ENCODE data around the gene FUZ.

Gene FUZ

DNA sequence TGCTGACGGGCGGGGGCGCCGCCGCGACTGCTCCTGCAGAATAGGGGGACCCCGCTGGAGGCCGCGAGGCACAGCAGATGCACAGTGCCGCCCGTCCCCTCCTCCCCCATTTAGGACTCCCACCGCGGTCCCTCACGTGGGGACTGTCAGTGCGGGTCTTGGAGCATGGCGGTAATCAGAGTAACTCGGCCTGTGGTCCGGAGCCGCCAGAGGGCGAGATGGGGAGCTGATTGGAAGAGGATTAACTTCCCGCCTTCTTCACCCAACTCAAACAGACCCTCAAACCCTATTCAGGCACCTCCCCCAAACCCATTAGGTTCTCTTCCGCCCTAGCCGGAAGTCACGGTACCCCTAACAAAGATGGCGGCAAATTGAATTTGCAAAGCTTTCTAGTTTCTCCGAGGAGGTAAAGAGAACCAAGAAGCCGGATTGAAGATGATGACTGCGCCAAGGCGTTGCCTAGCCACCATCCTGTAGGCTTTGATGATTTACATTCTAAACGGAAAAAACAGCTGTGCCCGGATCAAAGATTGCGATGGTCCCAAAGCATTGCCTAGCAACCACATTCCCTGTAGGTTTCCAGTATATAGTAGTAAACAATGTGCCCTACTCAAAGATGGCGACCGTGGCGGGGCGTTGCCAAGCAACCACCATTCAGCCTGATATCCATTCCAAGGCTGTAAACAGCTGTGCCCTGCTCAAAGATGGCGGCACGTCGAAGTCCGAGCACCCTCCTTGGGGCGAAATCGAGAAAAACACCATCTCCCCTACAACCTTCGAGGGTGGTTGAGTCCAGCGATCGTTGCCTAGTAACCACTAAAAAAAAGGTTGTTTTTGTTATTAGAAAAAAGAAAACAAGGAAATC, at the start of gene FUZ:
TSS of gene FUZ (minus strand) at position 296 of the 865 bp plus-strand sequence. CDS start at position 110, 186 bp downstream.
- DNase-seq = peak; percentile 95

DNA sequence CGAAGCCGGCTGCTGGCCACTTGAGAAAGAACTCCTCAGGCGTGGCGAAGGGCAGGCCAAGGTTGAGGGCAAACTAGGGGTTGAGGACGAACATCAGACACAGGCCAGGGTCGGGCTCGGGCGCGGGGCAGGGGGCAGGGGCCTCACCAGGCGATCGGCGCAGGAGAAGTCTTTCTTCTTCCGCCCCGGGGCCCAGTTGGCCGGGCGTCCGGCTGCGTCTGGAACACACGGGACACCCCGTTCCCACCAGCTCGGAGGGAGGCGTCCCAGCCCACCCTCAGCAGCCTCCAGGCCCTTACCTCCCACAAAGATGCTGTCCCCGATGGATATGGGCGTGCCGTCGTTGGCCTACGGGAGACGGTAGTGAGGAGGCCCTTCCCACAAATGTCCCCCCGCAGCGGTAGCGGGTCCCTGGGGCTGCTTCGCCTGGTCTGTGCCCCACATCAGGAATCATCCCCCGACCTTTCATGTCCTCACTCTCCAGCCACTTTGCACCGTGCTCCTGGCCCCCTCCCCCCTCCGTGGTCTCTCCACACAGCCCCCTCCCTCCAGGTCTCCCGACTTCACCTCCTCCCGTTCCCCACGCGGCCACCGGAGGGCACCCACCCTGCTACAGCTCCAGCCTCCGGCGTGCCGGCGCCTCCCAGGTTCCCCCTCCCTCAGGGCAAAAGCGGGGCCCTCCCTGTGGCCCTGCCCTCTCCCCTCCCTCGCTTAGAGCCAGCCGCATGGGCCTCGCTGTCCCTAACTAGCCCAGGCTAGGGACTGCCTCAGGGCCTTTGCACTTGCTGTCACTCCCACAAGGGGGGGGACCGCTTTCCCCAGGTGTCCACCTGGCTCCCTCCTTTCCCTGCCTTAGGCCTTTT, 49.5 kb upstream of the FUZ start:
- DNase-seq = peak; percentile 7

DNA sequence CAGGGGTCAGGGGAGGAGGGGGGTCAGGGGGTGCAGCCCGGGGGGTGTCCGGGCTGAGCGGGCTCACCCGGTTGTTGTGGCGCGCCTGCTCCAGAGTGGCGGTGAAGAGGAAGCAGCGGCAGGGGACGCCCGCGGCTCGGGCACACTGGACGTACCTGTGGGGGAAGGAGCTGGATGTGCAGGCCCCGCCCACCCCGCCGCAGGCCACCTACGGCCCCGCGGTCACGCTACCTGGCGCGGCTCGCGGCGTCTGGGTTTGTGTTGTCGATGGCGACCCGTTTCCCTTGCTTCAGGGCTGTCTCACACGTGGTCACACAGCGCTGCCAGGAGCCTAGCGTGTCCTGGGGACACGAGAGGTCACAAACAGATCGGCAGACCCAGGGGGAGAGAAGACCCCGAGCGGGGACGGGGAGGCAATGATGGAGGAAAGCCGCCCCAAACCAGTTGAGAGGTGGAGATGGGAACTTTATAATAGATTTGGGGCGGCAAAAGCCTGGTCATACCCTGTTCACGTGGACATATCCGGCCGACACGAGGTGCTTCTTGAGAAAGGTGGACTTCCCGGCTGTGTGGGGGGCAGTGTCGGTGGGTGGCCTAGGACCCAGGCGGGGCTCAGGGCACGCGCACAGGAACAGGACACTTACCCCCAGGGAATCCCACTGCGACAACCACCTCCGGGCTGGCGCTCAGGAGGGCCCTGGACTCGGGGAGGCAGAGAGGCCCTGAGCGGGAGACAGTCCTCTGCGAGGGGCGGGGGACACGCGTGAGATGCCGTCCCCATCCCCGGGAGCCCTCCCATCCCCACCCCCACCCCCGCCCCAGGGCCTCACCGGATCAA, 48.7 kb upstream of the FUZ start:
- DNase-seq = no peak

DNA sequence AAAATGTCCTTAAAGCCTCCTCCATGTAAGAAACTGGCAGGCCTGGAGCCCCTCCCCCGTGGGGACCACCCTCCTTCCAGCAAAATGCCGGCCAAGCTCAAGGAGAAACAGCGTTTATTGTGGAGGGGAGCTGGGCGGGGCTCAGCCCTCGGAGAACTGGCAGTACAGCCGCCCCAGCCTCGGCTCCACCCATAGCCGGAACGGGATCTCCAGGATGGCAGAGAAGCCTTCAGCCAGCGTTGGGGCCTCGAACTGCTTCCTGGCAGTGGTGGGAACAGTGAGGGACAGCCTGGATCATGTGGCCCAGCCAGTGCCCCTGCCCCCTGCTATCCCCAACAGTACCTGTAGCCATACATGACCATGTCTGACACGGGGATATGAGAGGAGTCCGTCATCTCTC, 48.0 kb upstream of the FUZ start:
- DNase-seq = no peak

DNA sequence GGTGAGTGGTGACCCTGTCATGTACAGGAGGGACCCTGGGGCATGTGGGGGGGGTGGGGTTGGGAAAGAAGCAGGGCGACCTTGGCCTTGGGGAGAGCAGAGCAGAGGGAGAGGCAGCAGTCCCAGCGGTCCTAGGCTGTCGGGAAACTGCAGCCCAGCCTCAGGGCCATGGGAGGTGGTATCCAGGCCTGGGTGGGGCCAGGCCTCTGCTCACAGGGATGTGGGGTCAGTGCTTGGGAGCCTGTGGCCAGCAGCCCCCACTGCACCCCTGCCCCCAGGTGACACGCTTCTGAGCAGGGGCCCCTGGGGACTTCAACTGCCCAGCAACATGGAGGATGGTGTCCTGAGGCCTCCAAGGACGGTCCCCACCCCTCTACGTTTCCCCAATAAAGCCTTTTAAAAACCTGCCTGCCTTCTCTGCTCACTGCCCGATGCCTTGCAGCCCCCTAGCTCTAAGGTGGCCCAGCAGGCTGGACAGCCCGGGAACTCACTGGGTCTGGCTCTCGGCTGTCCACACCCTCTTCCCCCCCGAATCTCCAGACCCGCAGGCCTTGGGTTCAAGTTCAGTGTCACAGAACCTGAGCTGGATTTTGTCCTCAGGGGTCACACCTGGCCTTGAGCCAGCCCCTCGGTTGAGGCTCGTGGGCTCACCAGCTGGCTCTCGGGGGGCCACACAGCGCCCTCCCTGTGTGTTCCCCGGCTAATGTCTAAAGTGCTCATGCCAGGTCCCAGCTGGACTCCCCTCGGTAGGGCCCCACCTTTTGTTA, 47.4 kb upstream of the FUZ start:
- no peak for DNase-seq

GRCh38 chr19:49859682-49860335, 46.7 kb upstream of the FUZ start:
- DNase-seq = no peak

GRCh38 chr19:49858088-49858985, 45.2 kb upstream of the FUZ start:
- DNase-seq = no peak

GRCh38 chr19:49857838-49858087, 44.7 kb upstream of the FUZ start:
- DNase-seq = no peak

DNA sequence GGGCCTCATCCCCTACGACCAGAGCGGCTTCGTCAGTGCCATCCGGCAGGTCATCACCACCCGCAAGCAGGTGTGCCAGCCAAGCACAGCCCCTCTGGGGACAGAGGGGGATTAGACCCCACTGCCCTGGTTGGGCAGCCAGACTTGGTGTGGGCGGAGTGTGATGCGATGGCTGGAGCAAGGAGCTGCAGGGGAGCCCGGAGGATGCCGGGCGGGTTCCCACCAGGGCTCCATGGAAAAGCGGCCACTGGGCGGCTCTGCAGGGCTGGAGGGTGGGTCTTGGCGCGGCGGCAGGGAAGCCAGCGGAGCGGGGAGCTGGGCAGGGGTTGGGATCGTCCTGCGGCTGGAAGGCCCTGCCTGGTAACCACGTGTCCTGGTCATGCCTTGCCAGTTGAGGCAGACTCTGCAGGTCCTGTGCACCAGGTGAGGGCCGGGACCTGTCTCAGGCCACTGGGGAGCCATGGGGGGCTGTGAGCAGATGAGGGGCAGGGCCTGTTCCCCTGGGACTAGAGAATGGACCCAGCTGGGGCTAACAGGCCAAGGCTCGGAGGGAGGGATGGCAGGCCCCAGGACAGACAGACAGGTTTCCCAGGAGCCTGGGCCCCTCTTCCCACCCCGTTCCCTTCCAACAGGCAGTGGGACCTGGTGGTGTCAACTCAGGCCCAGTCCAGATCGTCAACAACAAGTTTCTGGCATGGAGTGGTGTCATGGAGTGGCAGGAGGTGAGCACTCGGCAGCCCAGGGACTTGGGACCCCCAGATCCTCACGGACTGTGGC, 44.2 kb upstream of the FUZ start:
- no peak for DNase-seq

DNA sequence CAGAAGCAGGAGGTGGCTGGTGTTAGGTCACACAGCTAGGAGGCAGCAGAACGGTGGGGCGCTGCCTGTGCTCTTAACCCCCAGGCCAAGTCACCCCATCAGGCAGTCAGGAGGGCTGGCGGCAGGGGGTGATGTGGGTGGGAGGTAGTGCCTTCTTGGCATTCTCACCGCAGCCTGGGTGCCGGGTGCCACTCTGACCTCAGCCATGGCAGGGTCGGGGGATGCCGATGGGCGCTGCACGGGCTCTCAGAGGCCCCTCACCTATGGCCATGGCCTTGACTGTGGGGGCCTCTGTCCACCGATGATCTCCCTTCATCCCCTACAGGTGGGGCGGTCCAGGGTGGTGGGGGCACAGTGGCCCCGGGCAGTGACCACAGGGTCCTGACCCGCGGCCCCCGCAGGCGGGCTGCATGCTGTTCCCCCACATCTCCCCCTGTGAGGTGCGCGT, 43.5 kb upstream of the FUZ start:
- DNase-seq = no peak

DNA sequence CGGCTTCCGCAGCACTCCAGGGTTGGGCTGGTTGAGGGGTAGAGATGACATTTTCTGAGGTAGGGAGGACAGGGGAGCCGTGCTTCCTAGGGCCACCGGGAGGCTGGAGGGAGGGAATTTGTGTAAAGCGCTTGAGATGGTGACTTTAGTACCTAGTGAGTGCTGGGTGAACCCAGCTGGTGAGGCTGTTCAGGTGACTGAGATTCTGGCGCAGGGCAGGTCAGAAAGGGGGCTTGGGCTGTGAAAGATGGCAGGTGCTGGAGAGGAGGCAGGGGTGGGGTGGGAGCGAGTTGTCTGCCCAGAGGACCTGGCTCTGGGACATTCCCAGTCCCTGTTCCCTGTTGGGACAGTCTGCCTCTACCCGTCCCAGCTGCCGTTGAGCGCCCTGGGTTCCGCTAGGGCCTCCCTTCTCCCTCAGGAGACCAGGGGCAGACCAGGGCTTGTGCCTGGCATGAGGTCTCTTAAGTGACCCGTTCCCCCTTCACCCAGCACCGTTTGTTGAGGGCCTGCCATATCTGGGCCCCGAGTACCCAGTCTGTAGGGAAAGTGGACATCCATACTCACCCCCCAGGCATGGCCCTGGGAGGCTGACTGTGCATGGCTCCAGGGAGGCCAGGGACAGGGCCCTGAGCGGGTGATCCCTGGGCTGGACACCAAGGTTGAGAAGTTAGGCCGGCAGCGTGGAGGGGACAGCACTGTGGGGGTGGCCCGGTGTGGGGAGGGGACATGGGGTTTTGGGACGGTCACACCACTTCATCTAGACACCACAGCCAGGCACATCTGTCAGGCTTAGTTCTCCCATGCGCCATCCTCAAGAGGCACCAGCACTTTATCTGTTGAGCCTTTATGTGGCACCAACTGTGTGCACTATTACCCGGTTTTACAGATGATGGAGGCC, 42.8 kb upstream of the FUZ start:
- DNase-seq = no peak

DNA sequence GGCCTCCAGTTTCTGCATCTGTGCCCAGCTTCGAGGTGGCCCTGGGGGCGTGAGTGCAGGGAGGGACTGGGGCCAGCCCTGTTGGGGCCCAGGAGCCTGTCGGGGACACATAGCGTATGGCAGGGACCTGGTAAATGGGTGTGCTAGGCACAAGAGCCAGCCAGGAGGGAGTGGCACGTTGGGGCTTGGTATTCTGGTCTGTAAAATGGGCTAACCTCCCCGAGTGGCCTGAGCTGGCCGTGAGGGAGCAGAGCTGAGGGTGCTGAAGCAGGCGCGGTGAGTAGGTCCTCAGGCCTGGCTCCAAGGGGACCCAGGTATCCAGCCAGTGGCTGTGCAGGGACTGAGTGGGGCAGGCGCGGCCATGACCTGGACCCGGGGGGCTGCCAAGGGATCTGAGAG, 42.2 kb upstream of the FUZ start:
- no peak for DNase-seq

DNA sequence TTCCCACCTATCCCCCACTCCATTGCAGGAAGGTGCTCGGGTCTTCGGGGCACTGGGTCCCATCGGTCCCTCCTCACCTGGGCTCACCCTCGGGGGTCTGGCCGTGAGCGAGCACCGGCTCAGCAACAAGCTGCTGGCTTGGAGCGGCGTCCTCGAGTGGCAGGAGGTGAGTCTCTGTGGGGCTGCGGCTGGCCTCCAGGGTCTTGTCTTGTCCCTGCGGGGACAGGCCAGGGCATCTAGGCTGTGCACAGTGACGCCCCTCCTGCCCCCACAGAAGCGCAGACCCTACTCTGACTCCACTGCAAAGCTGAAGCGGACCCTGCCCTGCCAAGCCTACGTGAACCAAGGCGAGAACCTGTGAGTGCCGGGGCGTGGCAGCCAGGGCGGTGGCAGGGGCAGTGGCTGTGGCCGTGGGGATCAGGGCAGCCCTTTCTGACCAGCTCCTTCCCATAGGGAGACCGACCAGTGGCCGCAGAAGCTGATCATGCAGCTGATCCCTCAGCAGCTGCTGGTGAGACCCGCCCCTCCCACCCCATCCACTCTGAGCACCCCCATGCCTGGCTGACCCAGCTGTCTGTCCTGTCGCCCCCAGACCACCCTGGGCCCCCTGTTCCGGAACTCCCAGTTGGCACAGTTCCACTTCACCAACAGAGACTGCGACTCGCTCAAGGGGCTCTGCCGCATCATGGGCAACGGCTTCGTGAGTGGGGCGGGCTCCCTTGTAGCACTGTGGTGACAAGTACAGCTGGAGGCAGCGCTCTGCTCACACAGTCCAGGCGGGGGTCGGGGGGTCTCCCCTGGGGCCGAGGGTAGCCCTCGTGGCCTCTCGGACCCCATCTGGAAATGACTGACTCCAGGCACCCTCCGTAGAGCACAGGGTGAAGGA, 41.5 kb upstream of the FUZ start:
- DNase-seq = no peak

DNA sequence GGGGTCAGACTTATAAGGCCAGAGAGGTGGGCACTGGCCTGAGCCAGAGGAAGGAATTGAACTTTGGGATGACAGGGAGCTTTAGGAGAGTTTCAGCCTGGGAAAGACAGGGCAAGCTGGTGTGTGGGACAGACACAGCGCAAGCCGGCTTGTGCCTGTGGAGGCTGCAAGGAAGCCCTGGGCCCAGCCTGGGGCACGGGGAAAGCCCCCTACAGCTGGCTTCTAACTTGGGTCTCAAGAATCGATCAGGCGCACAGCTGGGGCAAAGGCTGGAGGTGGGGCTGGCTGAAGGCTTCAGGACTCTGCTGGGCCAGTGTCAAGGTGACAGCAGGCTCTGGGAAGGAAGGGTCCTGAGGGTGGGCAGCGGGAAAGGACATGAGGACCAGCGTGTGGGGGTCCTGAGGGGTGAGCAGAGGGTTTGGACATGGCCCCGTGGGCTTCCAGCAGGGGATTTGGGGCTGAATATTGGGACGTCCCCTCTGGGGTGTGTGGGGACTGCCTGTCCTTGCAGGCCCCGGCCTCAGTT, 40.8 kb upstream of the FUZ start:
- DNase-seq = no peak

GRCh38 chr19:49852631-49853126, 39.6 kb upstream of the FUZ start:
- no peak for DNase-seq

GRCh38 chr19:49851456-49852259, 38.6 kb upstream of the FUZ start:
- DNase-seq = peak; percentile 71
